NCI-H2227 (cell line): Measurements from ENCODE around the gene WDR83.
"Not testable (repeated sequence)": the region's sequence is repeated elsewhere in the genome, so short reads cannot be mapped to it uniquely, and the experiment has no call there.

Source experiments
- DNase-seq: peaks from one replicate; lab custom pipeline; 2025; ENCODE audit not compliant: unreplicated experiment; lab: John Stamatoyannopoulos, UW

The WDR83 gene

GRCh38 chr19:12681074-12681987, 14.7 kb downstream of the WDR83 start, which contains the start of gene DHPS:
Gene DHPS (minus strand): TSS chr19:12681880. CDS start chr19:12681766, 114 bp downstream.
- DNase-seq: peak; percentile 95

DNA sequence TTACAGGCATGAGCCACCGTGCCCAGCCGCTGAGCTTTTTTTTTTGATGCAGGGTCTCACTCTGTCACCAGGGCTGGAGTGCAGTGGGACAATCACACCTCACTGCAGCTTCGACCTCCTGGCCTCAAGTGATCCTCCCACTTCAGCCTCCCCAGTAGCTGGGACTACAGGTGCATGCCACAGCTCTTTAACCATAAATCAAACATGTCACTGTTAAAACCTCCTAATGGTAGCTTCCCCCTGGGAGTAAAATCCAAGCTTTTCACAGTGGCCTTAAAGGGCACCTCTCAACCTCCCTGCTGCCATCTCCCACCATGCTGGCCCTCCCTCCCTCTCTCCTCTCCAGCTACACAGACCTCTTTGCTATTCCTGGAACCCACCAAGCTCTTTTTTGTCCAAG, 19.2 kb downstream of the WDR83 start:
- peak; percentile 50 for DNase-seq

- DNase-seq: no peak
These were observed 21.0 kb downstream of the WDR83 start, which contains the start of gene GNG14 for GRCh38 chr19:12687496-12688196. Gene GNG14 (plus strand): TSS chr19:12687998. CDS start chr19:12688049, 51 bp downstream.

DNA sequence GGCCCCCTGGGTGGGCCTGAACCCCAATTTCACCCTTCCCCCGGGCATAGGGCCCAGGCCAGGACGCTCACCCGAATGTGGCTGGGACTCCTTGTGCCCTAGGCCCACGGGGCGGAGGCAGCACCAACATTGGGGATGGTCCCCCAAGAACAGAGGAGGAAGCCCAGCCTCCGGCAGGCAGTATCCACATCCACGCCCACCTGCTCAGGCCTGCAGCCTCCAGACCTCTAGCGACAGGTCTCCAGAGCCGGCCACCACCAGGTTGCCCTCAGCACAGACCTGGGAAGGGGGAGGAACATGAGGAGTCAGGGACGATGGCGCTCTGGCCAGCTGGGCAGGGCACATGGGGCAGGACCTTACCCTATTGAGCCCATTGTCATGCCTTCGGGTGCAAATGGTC, 22.4 kb downstream of the WDR83 start:
- DNase-seq: no peak

DNA sequence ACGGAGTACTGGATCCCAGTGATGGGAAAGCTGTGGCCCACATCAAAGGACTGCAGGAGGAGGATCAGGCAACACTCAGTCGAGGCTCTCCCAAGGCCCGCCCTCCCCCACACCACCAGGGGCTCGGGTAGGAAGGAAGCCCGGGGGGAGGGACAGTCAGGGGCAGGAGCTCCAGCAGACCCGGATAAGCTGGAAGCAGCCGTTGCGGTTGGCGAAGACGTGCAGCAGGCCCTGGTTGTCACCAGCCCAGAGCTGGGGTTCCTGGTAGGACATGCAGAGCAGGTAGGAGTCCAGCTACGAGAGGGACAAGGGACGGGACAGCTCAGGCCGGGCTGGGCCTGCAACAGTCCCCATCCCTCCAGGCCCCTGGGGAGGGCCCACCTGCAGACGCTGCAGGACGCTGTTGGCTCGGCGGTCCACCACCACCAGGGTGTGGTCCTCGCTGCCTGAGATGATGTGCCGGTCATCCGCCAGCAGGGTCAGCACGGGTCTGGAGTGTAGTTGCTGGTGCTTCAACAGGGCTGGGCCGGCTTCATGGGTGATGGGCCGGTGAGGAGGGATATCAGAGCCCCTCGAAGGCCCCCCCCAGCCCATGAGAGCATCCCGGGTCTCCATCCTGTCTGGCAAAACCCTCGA, 23.1 kb downstream of the WDR83 start:
- DNase-seq: no peak

DNA sequence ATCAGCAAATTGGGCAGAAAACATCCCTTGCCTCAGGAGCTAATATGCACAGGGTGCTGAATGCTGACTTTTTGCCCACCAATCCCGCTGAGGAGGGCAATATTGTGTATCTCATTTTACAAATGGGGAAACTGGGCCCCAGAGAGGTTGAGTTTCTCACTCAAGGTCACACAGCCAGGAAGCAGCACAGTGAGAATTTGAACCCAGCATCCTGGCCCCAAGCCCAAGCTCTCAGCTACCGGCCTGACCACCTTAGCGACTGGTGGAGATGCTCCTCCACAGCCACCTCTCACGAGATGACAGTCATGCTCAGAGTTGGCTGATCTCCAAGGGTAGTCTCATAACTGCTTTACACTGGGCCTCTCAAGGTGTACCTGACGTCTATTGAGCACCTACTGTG, 26.4 kb downstream of the WDR83 start:
- DNase-seq: no peak

DNA sequence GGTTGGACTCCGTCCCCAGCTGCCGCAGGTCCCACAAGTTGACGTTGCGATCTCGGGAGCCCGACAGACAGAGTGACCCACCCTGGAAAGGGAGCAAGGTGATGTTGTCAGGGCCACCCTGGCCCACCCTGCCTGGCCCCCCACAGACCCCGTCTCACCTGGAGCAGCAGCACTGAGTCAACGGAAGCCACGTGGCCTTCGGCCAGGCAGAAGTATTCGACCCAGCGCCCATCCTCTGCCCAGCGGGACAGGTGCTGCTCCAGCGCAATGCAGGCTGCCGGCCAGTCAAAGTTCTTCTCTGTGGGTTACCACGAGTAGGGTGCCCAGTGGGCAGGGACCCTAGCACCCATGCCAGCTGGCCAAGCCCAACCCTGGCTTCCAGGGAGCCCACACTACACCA, 28.0 kb downstream of the WDR83 start:
- no peak for DNase-seq

- no peak for DNase-seq
These were observed 28.5 kb downstream of the WDR83 start for GRCh38 chr19:12695096-12695495.

GRCh38 chr19:12695514-12695913, 28.9 kb downstream of the WDR83 start:
- no peak for DNase-seq

DNA sequence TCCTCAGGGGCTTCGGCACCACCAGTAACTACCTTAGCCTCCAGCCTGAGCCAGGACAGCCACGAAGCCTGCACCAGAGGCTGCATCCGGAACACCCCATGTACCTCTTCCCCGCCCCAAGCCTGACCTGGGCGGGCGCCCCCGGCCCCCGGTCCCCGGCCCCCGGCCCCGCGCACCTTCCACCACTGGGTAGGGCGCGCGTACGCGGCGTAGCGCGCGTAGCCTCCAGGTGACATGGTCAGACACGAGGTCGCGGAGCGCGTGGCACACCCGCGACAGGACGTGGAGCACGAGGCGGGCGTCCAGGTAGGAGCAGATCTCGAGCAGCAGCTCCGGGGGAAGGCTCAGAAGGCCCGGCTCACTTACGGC, 29.4 kb downstream of the WDR83 start:
- no peak for DNase-seq

DNA sequence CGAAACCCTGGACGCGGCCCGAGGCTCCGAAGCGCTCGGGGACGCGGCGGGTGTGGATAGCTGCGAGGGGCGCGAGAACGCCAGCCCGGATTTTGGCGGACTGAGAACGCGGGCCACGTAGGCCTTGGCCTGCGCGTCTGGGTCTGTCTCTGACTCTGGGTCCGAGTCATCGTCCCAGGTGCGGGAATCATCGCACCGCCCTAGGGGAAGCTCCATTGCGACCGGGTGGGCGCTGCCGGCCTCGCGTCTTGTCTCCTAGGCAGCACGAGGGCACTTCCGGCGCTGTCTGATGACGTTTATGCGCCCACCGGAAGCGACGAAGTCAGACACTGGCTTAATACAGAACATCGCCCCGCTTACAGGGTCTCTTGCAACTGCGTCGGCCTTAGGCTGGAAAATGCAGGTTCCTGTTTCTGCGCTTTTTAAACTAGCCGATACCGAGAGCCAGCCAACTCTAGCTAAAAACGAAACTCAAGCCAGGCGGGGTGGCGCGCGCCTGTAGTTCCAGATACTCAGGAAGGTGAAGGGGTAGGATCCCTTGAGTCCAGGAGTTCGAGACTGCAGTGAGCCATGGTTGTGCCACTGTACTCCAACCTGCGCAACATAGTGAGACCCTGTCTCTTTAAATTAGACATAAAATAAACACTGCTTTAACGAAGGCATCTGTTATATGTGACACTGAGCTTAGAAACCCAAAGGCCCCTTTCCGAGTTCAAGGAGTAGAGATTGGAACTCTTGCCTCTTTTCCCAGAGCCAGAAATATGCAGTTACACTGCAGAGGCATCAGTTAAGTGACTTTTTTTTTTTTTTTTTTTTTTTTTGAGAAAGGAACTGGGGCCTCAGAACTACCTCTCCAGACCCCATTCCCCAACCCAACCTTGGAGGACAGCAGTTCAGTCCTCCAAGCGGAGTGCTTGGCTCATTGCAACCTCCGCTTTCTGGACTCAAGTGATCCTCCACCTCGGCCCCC, 30.0 kb downstream of the WDR83 start, which contains the start of gene FBXW9:
Gene FBXW9 (minus strand): TSS at position 266 of the 970 bp plus-strand sequence. CDS start 50 bp downstream, at position 216.
- peak; percentile 94 for DNase-seq

- DNase-seq: not testable (repeated sequence)
These were observed 30.8 kb downstream of the WDR83 start for GRCh38 chr19:12697425-12697824.

DNA sequence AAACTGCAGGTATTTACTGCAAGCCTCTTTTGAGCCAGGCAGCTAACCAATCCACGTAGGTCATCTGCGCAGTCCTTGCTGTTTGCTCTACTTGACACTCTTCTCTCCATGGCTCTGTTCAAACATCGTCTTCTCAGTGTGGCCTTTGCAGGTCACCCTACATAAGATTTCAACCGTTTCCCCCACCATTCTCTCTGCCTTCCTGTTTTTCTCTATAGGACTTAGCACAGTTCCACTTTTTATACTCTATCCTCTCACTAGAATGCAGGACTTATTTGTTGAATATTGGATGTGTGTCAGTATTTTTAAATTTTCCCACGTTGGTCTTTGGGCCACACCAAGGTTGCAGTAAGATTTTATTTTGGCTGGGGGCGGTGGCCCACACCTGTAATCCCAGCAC, 31.5 kb downstream of the WDR83 start:
- no peak for DNase-seq

DNA sequence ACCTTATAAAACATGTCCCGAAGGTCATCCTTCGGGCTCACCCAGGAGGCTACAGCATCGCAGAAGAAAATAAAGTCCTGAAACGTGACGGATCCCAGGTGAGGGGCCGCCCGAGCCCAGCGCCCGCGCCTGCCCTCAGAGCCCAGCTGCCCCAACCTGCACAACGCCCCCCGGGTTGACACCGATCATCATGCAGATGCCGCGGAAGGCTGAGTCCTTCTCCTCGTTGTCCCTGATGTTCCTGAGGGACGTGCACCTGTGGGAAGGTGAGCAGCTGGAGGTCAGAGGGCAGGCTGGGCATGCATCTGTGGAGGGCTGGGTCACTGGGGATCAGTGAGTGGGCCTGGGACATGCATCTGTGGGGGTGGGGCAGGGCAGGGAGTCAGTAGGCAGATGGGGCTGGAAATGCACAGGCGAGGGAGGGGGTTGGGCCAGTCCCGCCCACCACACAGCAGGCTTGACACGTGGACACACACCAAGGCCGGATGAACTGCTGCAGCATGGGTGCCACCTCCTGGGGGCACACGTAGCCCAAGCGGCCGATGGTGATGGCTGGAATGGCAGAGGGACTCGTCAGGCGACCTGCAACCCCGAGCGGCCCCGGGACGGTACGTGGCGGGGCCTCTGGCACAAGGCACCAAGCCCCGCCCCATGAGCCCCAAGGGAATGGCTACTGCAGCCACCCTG, 35.1 kb downstream of the WDR83 start:
- DNase-seq: no peak

- DNase-seq: peak; percentile 62
These were observed 36.4 kb downstream of the WDR83 start for GRCh38 chr19:12703046-12703445.

GRCh38 chr19:12705169-12705568, 38.6 kb downstream of the WDR83 start:
- no peak for DNase-seq

GRCh38 chr19:12705654-12706331, 39.2 kb downstream of the WDR83 start:
- DNase-seq: no peak

DNA sequence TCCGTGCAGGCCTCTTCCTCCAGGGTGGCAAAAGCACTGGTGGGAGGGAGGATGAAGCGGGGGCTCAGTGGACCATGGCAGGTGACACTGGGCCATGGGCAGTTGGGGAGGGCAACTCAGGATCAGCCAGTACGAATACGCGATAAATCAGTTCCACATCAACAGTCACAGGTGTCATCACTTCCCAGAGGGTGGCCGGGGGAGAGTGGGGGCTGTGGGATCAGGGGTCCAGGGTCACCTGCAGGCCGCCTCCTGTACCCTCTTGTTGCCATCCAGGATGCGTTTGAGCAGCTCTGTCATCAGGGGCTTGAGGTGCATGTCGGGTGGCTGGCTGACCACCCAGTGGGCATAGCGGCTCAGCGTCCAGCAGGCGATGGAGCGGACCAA, 39.7 kb downstream of the WDR83 start:
- no peak for DNase-seq

GRCh38 chr19:12708641-12709040, 42.0 kb downstream of the WDR83 start:
- DNase-seq: no peak
